Left lobe of liver (tissue), 2 donors: ENCODE data around the gene TAS2R46. TPM values are rescaled to one million over a fixed set of nuclear protein-coding genes. Genes with fewer than 3 reads are reported as not detected.
"Not testable (repeated sequence)": the region's sequence is repeated elsewhere in the genome, so short reads cannot be mapped to it uniquely, and the experiment has no call there.

Experiments
- ATAC-seq: fragments of 200-7000 bp; cut with Tn5 transposase; one replicate; pipeline ENCODE4 v1.9.1; 2020; ENCODE audit warnings: mild to moderate bottlenecking, moderate library complexity
- DNase-seq: peaks from one replicate; pipeline ENCODE4 v3.0.0-alpha.2; 2020; ENCODE audit warnings: low spot score
- total RNA-seq: library from RNA; stranded (reverse); gene quantifications from one replicate; pipeline ENCODE4 v1.2.1, GENCODE V29; 2021
- donor health status: DM: no; HTN: no; CAD: no; lungs with moderate emphysema.
- donor health status: DM: no; HTN: yes; CAD: no.

The TAS2R46 gene, protein sequence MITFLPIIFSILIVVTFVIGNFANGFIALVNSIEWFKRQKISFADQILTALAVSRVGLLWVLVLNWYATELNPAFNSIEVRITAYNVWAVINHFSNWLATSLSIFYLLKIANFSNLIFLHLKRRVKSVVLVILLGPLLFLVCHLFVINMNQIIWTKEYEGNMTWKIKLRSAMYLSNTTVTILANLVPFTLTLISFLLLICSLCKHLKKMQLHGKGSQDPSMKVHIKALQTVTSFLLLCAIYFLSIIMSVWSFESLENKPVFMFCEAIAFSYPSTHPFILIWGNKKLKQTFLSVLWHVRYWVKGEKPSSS
- total RNA-seq: 0.38 TPM

DNA sequence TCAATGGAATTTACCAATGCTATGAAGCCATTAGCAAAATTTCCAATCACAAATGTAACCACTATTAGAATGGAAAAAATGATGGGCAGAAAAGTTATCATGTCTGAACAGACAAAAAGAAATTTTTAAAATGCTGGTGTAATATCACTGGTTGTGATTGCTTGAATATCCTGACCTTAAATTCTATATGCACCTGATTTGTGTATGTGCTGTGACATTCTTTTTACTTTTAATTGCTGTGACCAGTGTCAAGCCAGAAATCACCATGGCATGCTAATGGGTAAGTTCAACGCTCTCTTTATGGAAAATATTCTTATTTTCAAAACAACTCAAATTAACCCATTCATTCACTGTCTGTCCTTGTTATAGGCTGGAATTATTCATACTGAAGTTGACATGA, at the start of gene TAS2R46:
TAS2R46 (minus strand) TSS at position 101 of the 400 bp plus-strand sequence; CDS start at position 101, 0 bp downstream.
- not testable (repeated sequence) for DNase-seq, ATAC-seq

DNA sequence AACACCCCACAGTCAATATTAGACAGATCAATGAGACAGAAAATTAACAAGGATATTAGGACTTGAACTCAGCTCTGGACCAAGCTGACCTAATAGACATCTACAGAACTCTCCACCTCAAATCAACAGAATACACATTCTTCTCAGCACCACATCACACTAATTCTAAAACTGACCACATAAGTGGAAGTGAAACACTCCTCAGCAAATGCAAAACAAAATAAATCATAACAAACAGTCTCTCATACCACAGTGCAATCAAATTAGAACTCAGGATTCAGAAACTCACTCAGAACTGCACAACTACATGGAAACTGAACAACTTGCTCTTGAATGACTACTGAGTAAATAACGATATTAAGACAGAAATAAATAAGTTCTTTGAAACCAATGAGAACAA, 49.1 kb upstream of the TAS2R46 start:
- not testable (repeated sequence) for ATAC-seq, DNase-seq

DNA sequence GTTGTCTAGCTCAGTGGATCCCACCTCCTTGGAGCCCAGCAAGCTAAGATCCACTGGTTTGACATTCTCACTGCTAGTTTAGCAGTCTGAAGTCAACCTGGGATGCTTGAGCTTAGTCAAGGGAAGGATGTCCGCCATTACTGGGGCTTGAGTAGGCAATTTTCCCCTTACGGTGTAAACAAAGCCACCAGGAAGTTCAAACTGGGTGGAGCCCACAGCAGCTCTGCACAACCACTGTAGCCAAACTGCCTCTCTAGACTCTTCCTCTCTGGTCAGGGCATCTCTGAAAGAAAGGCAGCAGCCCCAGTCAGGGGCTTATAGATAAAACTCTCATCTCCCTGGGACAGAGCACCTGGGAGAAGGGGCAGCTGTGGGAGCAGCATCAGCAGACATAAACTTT, 46.8 kb upstream of the TAS2R46 start:
- no peak for ATAC-seq
- no peak for DNase-seq

GRCh38 chr12:11107719-11108118, 45.6 kb upstream of the TAS2R46 start:
- ATAC-seq (no peak), DNase-seq (no peak)

DNA sequence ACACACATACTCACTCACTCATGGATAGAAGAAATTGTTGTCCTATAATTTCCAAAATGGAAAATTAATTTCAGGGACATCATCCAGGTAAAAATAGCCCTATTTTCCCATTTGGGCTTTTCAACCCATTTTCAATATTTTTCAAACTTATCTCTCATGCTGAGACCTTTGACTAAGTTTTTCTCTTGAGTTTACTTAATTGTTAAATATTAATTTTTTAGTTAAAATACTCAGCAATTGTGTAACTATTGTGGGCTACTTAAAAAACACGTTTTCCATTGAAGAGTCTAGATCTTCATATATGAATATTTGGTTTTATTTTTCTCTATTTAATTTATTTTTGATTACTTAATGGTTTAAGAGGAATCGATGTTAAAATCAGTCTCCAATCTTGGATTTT, 44.2 kb upstream of the TAS2R46 start:
- no peak for DNase-seq
- peak; percentile 60 for ATAC-seq

DNA sequence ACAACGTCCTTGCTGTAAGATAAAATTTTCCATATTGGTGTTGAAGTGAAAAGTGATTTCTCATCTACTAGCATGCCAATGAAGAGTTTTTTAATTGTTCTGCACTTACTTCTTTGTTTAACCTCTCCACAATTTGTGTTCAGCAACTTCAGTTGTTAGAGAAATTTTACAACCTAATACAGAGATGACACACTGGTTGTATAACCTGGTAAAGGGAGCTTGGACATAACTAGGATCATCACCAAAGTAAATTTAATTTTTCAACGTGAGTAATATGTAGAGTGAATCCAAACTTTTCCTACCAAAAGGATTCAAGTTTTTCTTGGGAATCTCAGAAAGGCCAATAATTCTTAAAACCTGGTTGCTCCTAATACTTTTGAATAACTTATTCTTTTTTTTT, 43.5 kb upstream of the TAS2R46 start:
- ATAC-seq (peak; percentile 61), DNase-seq (no peak)

DNA sequence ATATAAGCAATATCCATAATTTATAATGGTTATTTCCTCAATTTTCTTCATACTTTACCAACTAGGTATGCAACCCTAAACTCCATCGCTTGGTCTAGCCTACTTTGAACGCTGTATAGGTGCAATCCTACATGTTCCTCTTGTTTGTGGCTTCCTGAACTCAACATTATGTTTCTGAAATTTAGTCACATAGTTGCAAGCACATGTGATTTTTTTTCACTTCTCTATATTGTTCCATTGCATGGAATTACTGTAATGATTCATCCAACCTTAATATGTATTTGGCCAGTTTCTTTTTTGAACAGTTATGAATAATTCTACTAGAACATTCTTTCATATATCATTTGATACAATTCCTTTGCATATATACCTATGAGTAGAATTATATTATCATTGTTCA, 32.8 kb upstream of the TAS2R46 start:
- ATAC-seq, DNase-seq: not testable (repeated sequence)

DNA sequence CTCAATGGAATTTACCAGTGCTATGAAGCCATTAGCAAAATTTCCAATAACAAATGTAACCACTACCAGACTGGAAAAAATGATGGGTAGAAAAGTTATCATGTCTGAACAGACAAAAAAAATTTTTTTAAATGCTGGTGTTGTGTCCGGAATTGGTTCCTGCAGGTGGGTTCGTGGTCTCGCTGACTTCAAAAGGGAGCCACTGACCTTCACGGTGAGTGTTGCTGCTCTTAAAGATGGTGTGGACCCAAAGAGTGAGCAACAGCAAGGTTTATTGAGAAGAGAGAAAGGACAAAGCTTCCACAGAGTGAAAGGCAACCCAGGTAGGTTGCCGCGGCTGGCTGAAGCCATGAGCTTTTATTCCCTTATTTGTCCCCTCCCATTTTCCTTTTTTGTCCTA, 30.0 kb upstream of the TAS2R46 start, which contains the start of gene TAS2R43:
TAS2R43 (minus strand) TSS at position 186 of the 400 bp plus-strand sequence; CDS start at position 102, 84 bp downstream.
- no peak for ATAC-seq
- DNase-seq: no peak

GRCh38 chr12:11089246-11089645, 27.2 kb upstream of the TAS2R46 start:
- DNase-seq (no peak), ATAC-seq (no peak)

DNA sequence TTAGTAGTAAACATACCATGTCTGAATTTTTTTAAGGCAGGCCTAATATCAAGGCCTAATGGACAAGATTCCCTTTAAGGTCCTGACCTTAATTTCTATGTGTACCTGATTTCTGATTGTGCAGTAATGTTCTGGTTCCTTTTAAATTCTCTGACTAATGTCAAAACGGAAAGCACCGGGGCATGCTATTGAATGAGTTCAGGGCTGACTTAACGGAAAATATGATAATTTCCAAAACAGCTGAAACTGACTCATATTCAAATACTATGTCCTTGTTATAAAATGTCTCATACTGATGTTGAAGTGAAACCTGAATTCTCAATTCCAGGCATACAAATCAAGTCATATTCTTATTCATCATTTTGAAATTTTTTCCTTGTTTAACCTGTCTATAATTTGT, 23.3 kb upstream of the TAS2R46 start:
- DNase-seq (no peak), ATAC-seq (no peak)

- DNase-seq (no peak), ATAC-seq (no peak)
Observed at GRCh38 chr12:11081987-11082386, 19.9 kb upstream of the TAS2R46 start.

GRCh38 chr12:11078246-11078645, 16.2 kb upstream of the TAS2R46 start:
- DNase-seq (no peak), ATAC-seq (no peak)

DNA sequence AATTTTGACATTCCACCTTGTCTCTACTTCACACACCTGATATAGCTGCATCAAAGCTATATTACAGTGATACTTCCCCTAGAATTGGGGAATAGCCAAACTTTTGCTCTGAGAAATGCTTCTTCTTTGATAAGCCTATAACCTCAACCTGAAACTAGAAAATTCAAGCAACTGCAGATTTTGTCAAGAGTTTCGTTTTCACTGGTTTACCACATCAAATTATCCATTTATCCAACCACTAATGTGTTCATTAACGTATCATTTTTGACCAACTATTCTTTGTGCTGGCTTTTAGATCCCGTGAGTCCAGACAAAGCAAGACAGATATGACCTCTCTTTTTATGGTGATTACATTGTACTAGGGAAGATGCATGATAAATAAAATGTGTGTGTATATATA, 13.5 kb upstream of the TAS2R46 start:
- ATAC-seq (no peak), DNase-seq (no peak)

GRCh38 chr12:11071414-11071813, 9.3 kb upstream of the TAS2R46 start:
- DNase-seq: no peak
- no peak for ATAC-seq

- no peak for DNase-seq
- ATAC-seq: no peak
Observed at GRCh38 chr12:11070999-11071398, 8.9 kb upstream of the TAS2R46 start.

DNA sequence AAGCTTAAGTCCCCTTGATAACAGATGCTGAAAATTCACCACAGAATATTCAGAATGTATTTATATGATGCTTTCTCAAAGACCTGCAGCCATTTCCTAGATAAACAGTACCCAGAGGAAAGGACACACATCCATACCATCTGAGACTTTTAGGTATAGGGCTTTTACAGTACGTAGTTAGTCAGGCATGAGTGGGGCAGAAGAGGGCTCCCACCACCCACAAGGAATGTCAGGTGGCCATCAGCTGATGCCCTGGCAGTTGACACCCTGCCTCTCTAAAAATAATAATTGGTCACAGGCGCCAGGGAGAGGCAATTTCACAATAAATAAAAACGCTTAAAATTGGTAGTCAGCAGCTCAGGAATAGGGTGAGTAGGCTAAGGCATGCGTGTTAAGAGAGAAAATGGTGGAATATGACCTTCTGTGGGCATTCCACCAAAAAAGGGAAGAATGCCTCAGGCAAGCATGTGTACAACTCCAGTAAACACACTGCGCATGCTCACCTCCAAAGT, 7.8 kb upstream of the TAS2R46 start:
- ATAC-seq: no peak

DNA sequence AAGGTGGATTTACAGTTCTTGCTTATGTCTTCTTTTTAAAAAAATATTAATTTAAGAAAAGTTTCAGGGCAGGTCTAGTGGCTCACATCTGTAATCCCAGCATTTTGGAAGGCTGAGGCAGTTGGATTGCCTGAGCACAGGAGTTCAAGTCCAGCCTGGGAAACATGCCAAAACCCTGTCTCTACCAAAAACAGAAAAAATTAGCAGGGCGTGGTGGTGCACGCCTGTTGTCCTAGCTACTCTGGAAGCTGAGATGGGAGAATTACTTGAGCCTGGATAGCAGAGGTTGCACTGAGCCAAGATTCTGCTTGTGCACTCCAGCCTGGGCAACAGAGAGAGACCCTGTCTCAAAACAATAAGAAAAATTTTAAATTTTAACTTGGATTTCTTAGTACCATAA, 5.4 kb upstream of the TAS2R46 start:
- ATAC-seq (peak; percentile 83), DNase-seq (peak; percentile 47)

More for the DNA sequence above, 7.8 kb upstream of the TAS2R46 start:
- DNase-seq: no peak

DNA sequence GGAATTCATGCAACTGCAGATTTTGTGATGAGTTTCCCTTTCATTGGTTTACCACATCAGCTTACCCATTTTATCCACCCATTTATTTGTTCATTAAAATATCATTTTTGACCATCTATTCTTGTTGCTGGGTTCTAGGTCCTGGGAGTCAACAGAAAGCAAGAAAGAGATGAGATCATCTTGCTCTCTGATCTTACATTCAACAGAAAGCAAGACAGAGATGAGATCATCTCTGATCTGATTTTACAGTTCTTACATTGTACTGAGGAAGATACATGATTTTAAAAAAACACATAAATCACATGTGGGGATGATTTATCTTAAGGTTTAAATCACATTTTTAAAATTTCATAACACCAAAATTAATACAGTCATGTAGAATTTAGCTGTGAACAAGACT, 2.3 kb downstream of the TAS2R46 start:
- no peak for ATAC-seq
- no peak for DNase-seq

- ATAC-seq: no peak
Observed at GRCh38 chr12:11059041-11059440, 3.1 kb downstream of the TAS2R46 start.

GRCh38 chr12:11055306-11055705, 6.8 kb downstream of the TAS2R46 start:
- ATAC-seq (no peak), DNase-seq (no peak)

More at GRCh38 chr12:11059041-11059440, 3.1 kb downstream of the TAS2R46 start:
- DNase-seq: no peak

- not testable (repeated sequence) for DNase-seq, ATAC-seq
Observed at GRCh38 chr12:11049806-11050531, 12.1 kb downstream of the TAS2R46 start.

DNA sequence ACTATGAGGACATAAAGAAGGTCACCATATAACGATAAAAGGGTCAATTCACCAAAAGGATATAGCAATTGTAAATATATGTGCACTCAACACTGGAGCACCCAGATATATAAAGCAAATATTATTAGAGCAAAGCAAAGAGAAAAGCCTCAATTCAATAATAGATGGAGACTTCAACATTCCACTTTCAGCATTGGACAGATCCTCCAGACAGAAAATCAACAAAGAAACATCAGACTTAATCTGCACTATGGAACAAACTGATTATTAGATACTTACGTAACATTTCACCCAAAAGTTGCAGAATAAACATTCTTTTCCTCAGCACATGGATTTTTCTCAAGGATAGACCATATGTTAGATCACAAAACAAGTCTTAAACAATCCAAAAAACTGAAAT, 20.7 kb downstream of the TAS2R46 start:
- not testable (repeated sequence) for DNase-seq, ATAC-seq
